IMR-90 (cell line): ENCODE results near the gene PDIA2. TPM values are rescaled to one million over a fixed set of nuclear protein-coding genes. Genes with fewer than 3 reads are reported as not detected.

ENCODE experiments used
- ATAC-seq: fragments of 200-7000 bp; cut with Tn5 transposase; 2 replicates; pipeline ENCODE4 v1.9.1; 2020; ENCODE audit warnings: low read depth, mild to moderate bottlenecking, moderate library complexity
- BruUV-seq: library from RNA; stranded (reverse); fragments of 400-500 nt; replicated peaks from 2 replicates; lab custom pipeline; 2021; lab: Mats Ljungman, UMichigan
- CTCF ChIA-PET: fragments of 300-600 bp; formaldehyde crosslinking; extraction: SDS; loops from one replicate; lab custom pipeline; 2021; ENCODE audit warnings: antibody characterized with exemption; lab: Yijun Ruan, JAX
- POLR2A ChIA-PET: fragments of 300-600 bp; sonication (Branson Sonifier 250); formaldehyde crosslinking; loops from one replicate; lab custom pipeline; 2022; ENCODE audit warnings: antibody characterized with exemption; ENCODE audit not compliant: unreplicated experiment; lab: Charles Lee
- DNase-seq: peaks from one replicate; pipeline ENCODE4 v3.0.0; 2013
- H2AFZ ChIP-seq: replicated peaks from 2 replicates; pipeline ENCODE3; 2013; ENCODE audit warnings: low read length, mild to moderate bottlenecking; ENCODE audit not compliant: poor library complexity
- H2AK5ac ChIP-seq: 2 replicates; pipeline ENCODE4 v1.6.1; 2013; ENCODE audit warnings: low read depth, low read length, inconsistent platforms
- H2AK9ac ChIP-seq: replicated peaks from 2 replicates; pipeline ENCODE3; 2013; ENCODE audit warnings: mild to moderate bottlenecking, low read depth, low read length, moderate library complexity; ENCODE audit not compliant: poor library complexity
- H2BK120ac ChIP-seq: 2 replicates; pipeline ENCODE4 v1.6.1; 2013; ENCODE audit warnings: low read depth, low read length, inconsistent platforms
- H2BK15ac ChIP-seq: 3 replicates; pipeline ENCODE4 v1.6.1; 2013; ENCODE audit warnings: low read depth, low read length, inconsistent platforms
- H2BK20ac ChIP-seq: 2 replicates; pipeline ENCODE4 v1.6.1; 2013; ENCODE audit warnings: low read depth, mild to moderate bottlenecking, inconsistent platforms, low read length, moderate library complexity
- H2BK5ac ChIP-seq: 2 replicates; pipeline ENCODE4 v1.6.1; 2013; ENCODE audit warnings: mild to moderate bottlenecking, low read depth, low read length, inconsistent platforms; ENCODE audit not compliant: poor library complexity, severe bottlenecking
- H3K14ac ChIP-seq: replicated peaks from 2 replicates; pipeline ENCODE4 v1.6.1; 2013; ENCODE audit warnings: low read depth, low read length, inconsistent platforms
- H3K18ac ChIP-seq: 2 replicates; pipeline ENCODE4 v1.6.1; 2013; ENCODE audit warnings: low read depth, low read length, control low read depth
- H3K23ac ChIP-seq: 2 replicates; pipeline ENCODE4 v1.6.1; 2013; ENCODE audit warnings: low read depth, low read length, inconsistent platforms
- H3K27ac ChIP-seq: 2 replicates; pipeline ENCODE4 v1.5.1; 2013; ENCODE audit warnings: mild to moderate bottlenecking, control low read depth, low read length; ENCODE audit not compliant: insufficient read depth
- H3K27me3 ChIP-seq: 2 replicates; pipeline ENCODE4 v1.6.1; 2013; ENCODE audit warnings: low read length; ENCODE audit not compliant: control insufficient read depth, insufficient read depth
- H3K36me3 ChIP-seq: 2 replicates; pipeline ENCODE4 v1.6.1; 2013; ENCODE audit warnings: low read length, mixed read lengths; ENCODE audit not compliant: control insufficient read depth, insufficient read depth
- H3K4ac ChIP-seq: 2 replicates; pipeline ENCODE4 v1.6.1; 2013; ENCODE audit warnings: low read depth, low read length, inconsistent platforms
- H3K4me1 ChIP-seq: 2 replicates; pipeline ENCODE4 v1.6.1; 2013; ENCODE audit warnings: low read length, mixed read lengths; ENCODE audit not compliant: control insufficient read depth, insufficient read depth
- H3K4me2 ChIP-seq: 2 replicates; pipeline ENCODE4 v1.6.1; 2013; ENCODE audit warnings: low read depth, mild to moderate bottlenecking, control low read depth, low read length, moderate library complexity
- H3K4me3 ChIP-seq: 2 replicates; pipeline ENCODE4 v1.5.1; 2013; ENCODE audit warnings: low read depth, mild to moderate bottlenecking, control low read depth, low read length, moderate library complexity; ENCODE audit not compliant: insufficient read depth
- H3K56ac ChIP-seq: 2 replicates; pipeline ENCODE4 v1.6.1; 2013; ENCODE audit warnings: low read length, inconsistent platforms; ENCODE audit not compliant: insufficient read depth; ENCODE audit errors: extremely low read depth
- H3K79me1 ChIP-seq, 2 experiments: 2 replicates each; pipeline ENCODE4 v1.6.1; 2013; ENCODE audit warnings: low read length in 2 of 2, inconsistent platforms in 1 of 2, low read depth in 1 of 2
- H3K9ac ChIP-seq: 2 replicates; pipeline ENCODE4 v1.6.1; 2013; ENCODE audit warnings: low read depth, low read length, control low read depth
- H3K9me1 ChIP-seq: 2 replicates; pipeline ENCODE4 v1.6.1; 2013; ENCODE audit warnings: low read length, inconsistent platforms; ENCODE audit not compliant: insufficient read depth
- H3K9me3 ChIP-seq: 2 replicates; pipeline ENCODE4 v1.6.1; 2013; ENCODE audit warnings: low read length; ENCODE audit not compliant: control insufficient read depth, insufficient read depth
- H4K20me1 ChIP-seq: 2 replicates; pipeline ENCODE4 v1.6.1; 2013; ENCODE audit warnings: low read length, inconsistent platforms; ENCODE audit not compliant: insufficient read depth
- H4K5ac ChIP-seq: 2 replicates; pipeline ENCODE4 v1.6.1; 2013; ENCODE audit warnings: mild to moderate bottlenecking, low read depth, low read length, control low read depth
- H4K8ac ChIP-seq, 2 experiments: 2 replicates each; pipeline ENCODE4 v1.6.1; 2013; ENCODE audit warnings: low read depth in 2 of 2, low read length in 2 of 2, control low read depth in 1 of 2, inconsistent platforms in 1 of 2
- H4K91ac ChIP-seq: 2 replicates; pipeline ENCODE4 v1.6.1; 2013; ENCODE audit warnings: low read depth, low read length, inconsistent platforms; ENCODE audit not compliant: insufficient read depth
- CEBPB ChIP-seq: IDR thresholded peaks from 2 replicates; pipeline ENCODE4 v1.6.1; 2012; ENCODE audit warnings: low read depth, low read length, improper control_type of control experiment
- CHD1 ChIP-seq: IDR thresholded peaks from 2 replicates; pipeline ENCODE4 v1.6.1; 2012; ENCODE audit warnings: low read depth, low read length, improper control_type of control experiment
- FOS ChIP-seq: fragments of 150-350 bp; IDR thresholded peaks from 2 replicates; pipeline ENCODE4 v1.6.1; 2016; ENCODE audit warnings: low read depth, low read length
- MAFK ChIP-seq: IDR thresholded peaks from 2 replicates; pipeline ENCODE4 v1.6.1; 2012; ENCODE audit warnings: low read depth, low read length, improper control_type of control experiment
- MAZ ChIP-seq: IDR thresholded peaks from 2 replicates; pipeline ENCODE4 v1.6.1; 2012; ENCODE audit warnings: low read depth, mild to moderate bottlenecking, low read length, improper control_type of control experiment, moderate library complexity, borderline replicate concordance
- MXI1 ChIP-seq: IDR thresholded peaks from 2 replicates; pipeline ENCODE4 v1.6.1; 2012; ENCODE audit warnings: low read depth, mild to moderate bottlenecking, low read length, moderate library complexity, borderline replicate concordance
- NFE2L2 ChIP-seq: fragments of 150-350 bp; IDR thresholded peaks from 2 replicates; pipeline ENCODE4 v1.6.1; 2016; ENCODE audit warnings: low read depth, mild to moderate bottlenecking, low read length
- POLR2A ChIP-seq: IDR thresholded peaks from 2 replicates; pipeline ENCODE4 v1.6.1; 2012; ENCODE audit warnings: mild to moderate bottlenecking, low read depth, low read length
- RAD21 ChIP-seq: IDR thresholded peaks from 2 replicates; pipeline ENCODE4 v1.6.1; 2012; ENCODE audit warnings: low read length, improper control_type of control experiment
- RCOR1 ChIP-seq: IDR thresholded peaks from 2 replicates; pipeline ENCODE4 v1.6.1; 2012; ENCODE audit warnings: mild to moderate bottlenecking, low read length, improper control_type of control experiment; ENCODE audit not compliant: insufficient replicate concordance
- RFX5 ChIP-seq: IDR thresholded peaks from 2 replicates; pipeline ENCODE4 v1.8.0; 2012; ENCODE audit warnings: low read depth, mild to moderate bottlenecking, low read length, moderate library complexity
- SMC3 ChIP-seq: fragments of 150-350 bp; IDR thresholded peaks from 2 replicates; pipeline ENCODE4 v1.6.1; 2016; ENCODE audit warnings: low read depth, mild to moderate bottlenecking, antibody characterized with exemption, low read length, moderate library complexity
- WGBS, 2 experiments: methylation state at CpG; one replicate each; pipeline versions ENCODE4 v1.1.5 to v1.1.7; 2013; ENCODE audit warnings: missing lambda C conversion rate in 2 of 2; ENCODE audit not compliant: insufficient read length in 1 of 2; ENCODE audit errors: extremely low coverage in 2 of 2; 5-methylcytosine and 5-hydroxymethylcytosine counted together
- dilution Hi-C: fragments of 300-500 bp; cut with HindIII; formaldehyde crosslinking; loops from one replicate; pipeline ENCODE4 v1.14.3; 2018; ENCODE audit warnings: low sequenced_read_pairs; ENCODE audit not compliant: unreplicated experiment
- in situ Hi-C: fragments of 300-500 bp; cut with MboI; formaldehyde crosslinking; loops from 3 replicates; pipeline ENCODE4 v1.14.3; 2019; ENCODE audit warnings: low sequenced_read_pairs, inconsistent platforms, mixed read lengths
- intact Hi-C: fragments of 100-400 bp; cut with micrococcal nuclease; formaldehyde crosslinking; loops from 2 replicates; pipeline ENCODE4 v1.10.0; 2022
- polyA plus RNA-seq, 3 experiments: library from polyadenylated mRNA; depleted of rRNA; stranded (reverse); fragments of >200 nt; gene quantifications; 2 replicates each; pipeline ENCODE4 v1.2.3, GENCODE V29; 2012; ENCODE audit warnings: low replicate concordance in 1 of 3
- total RNA-seq: library from RNA; depleted of rRNA; stranded (reverse); fragments of >200 nt; gene quantifications from 2 replicates; pipeline ENCODE4 v1.2.3, GENCODE V29; 2012
- TF ChIP-seq, protein P1 (sequence below): conservative IDR thresholded peaks from 2 replicates; pipeline ENCODE4 v1.5.1; 2012; ENCODE audit warnings: mild to moderate bottlenecking, low read depth, low read length, improper control_type of control experiment
- TF ChIP-seq, protein P2 (sequence below): fragments of 150-350 bp; IDR thresholded peaks from 2 replicates; pipeline ENCODE4 v1.6.1; 2016; ENCODE audit warnings: low read depth, mild to moderate bottlenecking, low read length, moderate library complexity, borderline replicate concordance
- TF ChIP-seq, protein P3 (sequence below): fragments of 150-350 bp; IDR thresholded peaks from 2 replicates; pipeline ENCODE4 v1.6.1; 2017; ENCODE audit warnings: mild to moderate bottlenecking, antibody characterized with exemption, low read length, low read depth

The PDIA2 gene
- total and polyA plus RNA-seq, 2 of the 4 experiments (the other 2 are of a cell fraction), result 0.17 TPM; not detected in 1

DNA sequence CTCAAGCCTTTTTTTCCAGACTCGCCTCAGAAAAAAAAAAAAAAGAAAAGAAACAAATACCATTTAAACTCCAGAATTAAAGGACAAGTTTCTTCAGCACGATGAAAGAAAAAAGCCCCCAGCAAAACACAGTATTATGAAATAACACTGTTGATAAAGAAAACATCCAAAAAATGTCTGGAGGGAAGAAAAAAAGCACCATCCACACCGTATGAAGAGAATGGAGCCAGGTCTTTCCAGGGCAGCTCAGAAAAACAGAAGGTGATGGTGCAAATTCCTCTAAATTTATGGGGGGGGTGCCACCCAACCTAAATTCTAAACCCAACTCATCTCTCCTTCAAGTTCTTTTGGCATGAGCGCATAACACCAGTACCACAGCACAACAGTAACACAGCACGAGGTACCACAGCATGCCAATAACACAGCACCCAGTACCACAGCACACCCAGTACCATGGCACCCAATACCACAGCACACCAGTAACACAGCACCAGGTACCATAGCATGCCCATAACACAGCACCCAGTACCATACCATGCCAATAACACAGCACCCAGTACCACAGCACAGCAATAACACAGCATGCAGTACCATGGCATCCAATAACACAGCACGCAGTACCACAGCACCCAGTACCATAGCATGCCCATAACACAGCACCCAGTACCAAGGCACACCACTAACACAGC, 50.6 kb downstream of the PDIA2 start:
- intact Hi-C loops (loop anchor here (5.0 kb wide), 1 partner anchor 91 kb away; no protein-coding TSS in a partner anchor), dilution Hi-C loops (no loop called here), in situ Hi-C loops (no loop called here)
- Histone ChIP-seq H3K56ac (no peak overlapping the region), H3K4me1 (peaks cover 13% of the 10 kb centered on the region), H4K91ac (no peak overlapping the region; the same call in 1 of the 2 replicates), H4K20me1 (peaks cover 68% of the 10 kb centered on the region), H3K4me3 (no peak overlapping the region), H2AK5ac (peak overlapping the region; percentile 81; the same call in 1 of the 2 replicates), H3K79me1 (peaks cover 32 to 77% of the 10 kb centered on the region in 2 experiments), H3K18ac (no peak overlapping the region; the same call in 1 of the 2 replicates), H3K36me3 (no peaks in the 10 kb centered on the region), H3K23ac (peak overlapping the region; percentile 64; the same call in 1 of the 2 replicates), H3K27ac (peak overlapping the region; percentile 45; the same call in 1 of the 2 replicates), H2BK15ac (no peak overlapping the region), H2AK9ac (no peak overlapping the region), H2AFZ (no peak overlapping the region), H2BK5ac (no peak overlapping the region), H4K5ac (no peak overlapping the region), H2BK20ac (no peak overlapping the region), H2BK120ac (no peak overlapping the region), H3K9me1 (peaks cover 24% of the 10 kb centered on the region), H3K4ac (0 out of 2 replicates have a peak overlapping the region, but pooled peaks have one; percentile 25), H4K8ac (no peak overlapping the region), H3K27me3 (no peaks in the 10 kb centered on the region), H3K9ac (no peak overlapping the region), H3K14ac (peak overlapping the region; percentile 34), H3K9me3 (no peaks in the 10 kb centered on the region), H3K4me2 (no peak overlapping the region; the same call in 1 of the 2 replicates)
- DNase-seq, result no peak
- BruUV-seq, result no TSS peak
- peak; percentile 13; the same call in 1 of the 2 replicates for ATAC-seq
- WGBS, 2 experiments, result 94% methylated on average over 3 of the region's 6 CpGs; no CpG with 5 or more reads in 1 of the 2 experiments
- ChIA-PET CTCF (no interaction called here), POLR2A (no interaction called here)
- no peak for TF ChIP-seq CHD1
- no peak for TF ChIP-seq RAD21
- no peak for TF ChIP-seq NFE2L2
- TF ChIP-seq, protein P1, sequence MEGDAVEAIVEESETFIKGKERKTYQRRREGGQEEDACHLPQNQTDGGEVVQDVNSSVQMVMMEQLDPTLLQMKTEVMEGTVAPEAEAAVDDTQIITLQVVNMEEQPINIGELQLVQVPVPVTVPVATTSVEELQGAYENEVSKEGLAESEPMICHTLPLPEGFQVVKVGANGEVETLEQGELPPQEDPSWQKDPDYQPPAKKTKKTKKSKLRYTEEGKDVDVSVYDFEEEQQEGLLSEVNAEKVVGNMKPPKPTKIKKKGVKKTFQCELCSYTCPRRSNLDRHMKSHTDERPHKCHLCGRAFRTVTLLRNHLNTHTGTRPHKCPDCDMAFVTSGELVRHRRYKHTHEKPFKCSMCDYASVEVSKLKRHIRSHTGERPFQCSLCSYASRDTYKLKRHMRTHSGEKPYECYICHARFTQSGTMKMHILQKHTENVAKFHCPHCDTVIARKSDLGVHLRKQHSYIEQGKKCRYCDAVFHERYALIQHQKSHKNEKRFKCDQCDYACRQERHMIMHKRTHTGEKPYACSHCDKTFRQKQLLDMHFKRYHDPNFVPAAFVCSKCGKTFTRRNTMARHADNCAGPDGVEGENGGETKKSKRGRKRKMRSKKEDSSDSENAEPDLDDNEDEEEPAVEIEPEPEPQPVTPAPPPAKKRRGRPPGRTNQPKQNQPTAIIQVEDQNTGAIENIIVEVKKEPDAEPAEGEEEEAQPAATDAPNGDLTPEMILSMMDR, result no peak
- no peak for TF ChIP-seq POLR2A
- TF ChIP-seq SMC3, result no peak
- no peak for TF ChIP-seq FOS
- TF ChIP-seq, protein P2, sequence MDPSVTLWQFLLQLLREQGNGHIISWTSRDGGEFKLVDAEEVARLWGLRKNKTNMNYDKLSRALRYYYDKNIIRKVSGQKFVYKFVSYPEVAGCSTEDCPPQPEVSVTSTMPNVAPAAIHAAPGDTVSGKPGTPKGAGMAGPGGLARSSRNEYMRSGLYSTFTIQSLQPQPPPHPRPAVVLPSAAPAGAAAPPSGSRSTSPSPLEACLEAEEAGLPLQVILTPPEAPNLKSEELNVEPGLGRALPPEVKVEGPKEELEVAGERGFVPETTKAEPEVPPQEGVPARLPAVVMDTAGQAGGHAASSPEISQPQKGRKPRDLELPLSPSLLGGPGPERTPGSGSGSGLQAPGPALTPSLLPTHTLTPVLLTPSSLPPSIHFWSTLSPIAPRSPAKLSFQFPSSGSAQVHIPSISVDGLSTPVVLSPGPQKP, result no peak
- no peak for TF ChIP-seq MXI1
- no peak for TF ChIP-seq RCOR1
- no peak for TF ChIP-seq RFX5
- no peak for TF ChIP-seq CEBPB
- TF ChIP-seq, protein P3, sequence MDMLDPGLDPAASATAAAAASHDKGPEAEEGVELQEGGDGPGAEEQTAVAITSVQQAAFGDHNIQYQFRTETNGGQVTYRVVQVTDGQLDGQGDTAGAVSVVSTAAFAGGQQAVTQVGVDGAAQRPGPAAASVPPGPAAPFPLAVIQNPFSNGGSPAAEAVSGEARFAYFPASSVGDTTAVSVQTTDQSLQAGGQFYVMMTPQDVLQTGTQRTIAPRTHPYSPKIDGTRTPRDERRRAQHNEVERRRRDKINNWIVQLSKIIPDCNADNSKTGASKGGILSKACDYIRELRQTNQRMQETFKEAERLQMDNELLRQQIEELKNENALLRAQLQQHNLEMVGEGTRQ, result no peak
- TF ChIP-seq MAFK, result no peak
- no peak for TF ChIP-seq MAZ
